Thoracic aorta (tissue), 2 donors: ENCODE results near the gene AMPH. TPM values are rescaled to one million over a fixed set of nuclear protein-coding genes. Genes with fewer than 3 reads are reported as not detected.

Source experiments
- ATAC-seq: fragments of 150-250 bp; one replicate; pipeline ENCODE4 v1.8.0; 2017; ENCODE audit warnings: low read depth; ENCODE audit not compliant: insufficient number of reproducible peaks, low FRiP score
- DNase-seq: peaks from one replicate; pipeline ENCODE4 v3.0.0-alpha.2; 2020; ENCODE audit warnings: low spot score
- H3K27ac ChIP-seq, 2 donors: fragments of 200-600 bp; sonication (generic); 1 replicate in 1 of 2; 2 replicates in 1 of 2; pipeline ENCODE4 v1.5.1; 2016; ENCODE audit warnings: mild to moderate bottlenecking in 2 of 2, moderate library complexity in 2 of 2
- H3K27me3 ChIP-seq: fragments of 200-600 bp; sonication (generic); replicated peaks from 2 replicates; pipeline ENCODE4 v1.6.0; 2016; ENCODE audit warnings: mild to moderate bottlenecking; ENCODE audit not compliant: insufficient read depth
- H3K36me3 ChIP-seq: fragments of 200-600 bp; sonication (generic); one replicate; pipeline ENCODE4 v1.5.1; 2016
- H3K4me1 ChIP-seq, 2 donors: fragments of 200-600 bp; sonication (generic); 1 replicate in 1 of 2; 2 replicates in 1 of 2; pipeline versions ENCODE4 v1.5.1 to v1.6.0; 2016; ENCODE audit warnings: low read depth in 2 of 2, mild to moderate bottlenecking in 1 of 2; ENCODE audit not compliant: control insufficient read depth in 1 of 2
- H3K4me3 ChIP-seq: fragments of 200-600 bp; sonication (generic); 2 replicates; pipeline ENCODE4 v1.5.1; 2016; ENCODE audit warnings: mild to moderate bottlenecking
- H3K9me3 ChIP-seq: fragments of 200-600 bp; sonication (generic); 2 replicates; pipeline ENCODE4 v1.5.1; 2016
- CTCF ChIP-seq: fragments of 200-600 bp; sonication (generic); IDR thresholded peaks from one replicate; pipeline ENCODE4 v1.5.1; 2019; ENCODE audit warnings: antibody characterized with exemption
- total RNA-seq, 2 donors: library from RNA; depleted of rRNA; stranded (reverse); fragments of >200 nt; gene quantifications; one replicate each; pipeline versions ENCODE4 v1.1.0 to v1.2.3, GENCODE V29; 2016

Gene AMPH
- total RNA-seq, 2 donors from 2014 or later = 5.3 to 5.9 TPM

- DNase-seq = no peak
- H3K27ac ChIP-seq = no peak overlapping the region
- H3K4me3 ChIP-seq = no peak overlapping the region
- ATAC-seq = no peak
- TF ChIP-seq CTCF = no peak
- H3K27me3 ChIP-seq = no peaks in the 10 kb centered on the region
- H3K4me1 ChIP-seq = peaks cover 6 to 11% of the 10 kb centered on the region in 2 donors
- no peaks in the 10 kb centered on the region for H3K9me3 ChIP-seq
- H3K36me3 ChIP-seq = no peaks in the 10 kb centered on the region
Measured at GRCh38 chr7:38448584-38449234, 182.5 kb downstream of the AMPH start.

DNA sequence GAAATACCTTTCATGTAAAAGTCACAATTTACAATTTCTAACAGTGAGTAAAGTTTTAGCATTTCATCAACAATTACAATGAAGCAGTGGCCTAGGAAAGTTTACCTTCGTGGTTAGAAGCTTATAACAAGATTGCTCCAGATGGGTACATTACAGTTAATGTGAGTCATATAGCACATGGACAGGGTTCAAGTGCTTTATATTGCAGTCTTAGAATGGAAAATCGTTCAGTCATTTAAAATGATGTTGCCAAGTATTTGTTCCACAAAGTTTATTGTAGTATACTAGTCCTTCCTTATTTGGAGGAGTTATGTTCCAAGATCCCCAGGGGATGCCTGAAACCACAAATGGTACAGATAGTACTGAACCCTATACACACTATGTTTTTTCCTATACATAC lies 183.1 kb downstream of the AMPH start:
- H3K27ac ChIP-seq = no peak overlapping the region
- DNase-seq (no peak), ATAC-seq (no peak)
- TF ChIP-seq CTCF = no peak
- no peaks in the 10 kb centered on the region for H3K9me3 ChIP-seq
- no peaks in the 10 kb centered on the region for H3K36me3 ChIP-seq
- H3K27me3 ChIP-seq = no peaks in the 10 kb centered on the region
- no peak overlapping the region for H3K4me3 ChIP-seq
- H3K4me1 ChIP-seq = peaks cover 5 to 9% of the 10 kb centered on the region in 2 donors

DNA sequence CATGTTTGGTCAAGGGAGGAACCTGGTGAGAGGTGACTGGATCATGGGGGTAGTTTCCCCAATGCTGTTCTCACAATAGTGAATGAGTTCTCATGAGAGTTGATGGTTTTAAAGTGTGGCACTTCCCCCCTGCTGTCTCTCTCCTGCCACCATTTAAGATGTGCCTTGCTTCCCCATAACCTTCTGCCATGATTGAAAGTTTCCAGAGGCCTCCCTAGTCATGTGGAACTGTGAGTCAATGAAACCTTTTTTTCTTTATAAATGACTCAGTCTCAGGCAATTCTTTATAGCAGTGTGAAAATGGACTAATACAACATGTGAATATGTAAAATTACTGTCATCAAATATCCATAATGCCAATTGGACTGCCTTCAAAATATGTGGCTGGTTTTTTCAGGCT lies 192.2 kb downstream of the AMPH start:
- Histone ChIP-seq H3K9me3 (no peaks in the 10 kb centered on the region), H3K4me1 (no peaks in the 10 kb centered on the region), H3K27me3 (no peaks in the 10 kb centered on the region), H3K36me3 (no peaks in the 10 kb centered on the region), H3K4me3 (no peak overlapping the region), H3K27ac (no peak overlapping the region)
- TF ChIP-seq CTCF = no peak
- DNase-seq (no peak), ATAC-seq (no peak)

DNA sequence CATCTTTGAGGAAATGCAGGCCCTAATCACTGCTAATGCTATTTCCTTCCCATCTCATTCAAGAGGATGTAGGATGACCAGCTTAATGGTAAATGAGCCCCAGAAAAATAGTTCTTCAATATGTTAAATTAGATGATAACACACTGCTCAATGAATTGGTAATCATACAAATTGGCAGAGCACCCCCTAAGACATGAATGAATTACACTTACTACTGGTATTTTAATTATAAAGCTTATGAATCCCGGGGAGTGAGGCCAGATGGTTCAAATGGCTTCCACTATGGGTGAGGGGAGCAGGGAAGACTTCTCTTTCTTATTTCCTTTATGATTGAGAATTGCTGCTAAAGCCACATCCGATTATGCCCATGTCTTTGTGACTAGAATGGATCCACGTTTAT lies 198.5 kb downstream of the AMPH start:
- Histone ChIP-seq H3K27ac (no peak overlapping the region), H3K4me3 (no peak overlapping the region), H3K27me3 (no peaks in the 10 kb centered on the region), H3K36me3 (no peaks in the 10 kb centered on the region), H3K4me1 (peaks cover 0 to 3% of the 10 kb centered on the region in 2 donors), H3K9me3 (no peaks in the 10 kb centered on the region)
- TF ChIP-seq CTCF = no peak
- ATAC-seq (no peak), DNase-seq (no peak)

- Histone ChIP-seq H3K4me1 (peaks cover 0 to 5% of the 10 kb centered on the region in 2 donors), H3K36me3 (no peaks in the 10 kb centered on the region), H3K27ac (no peak overlapping the region), H3K27me3 (no peaks in the 10 kb centered on the region), H3K4me3 (no peak overlapping the region), H3K9me3 (no peaks in the 10 kb centered on the region)
- ATAC-seq (no peak), DNase-seq (no peak)
- no peak for TF ChIP-seq CTCF
Measured at GRCh38 chr7:38432080-38432479, 199.1 kb downstream of the AMPH start.
